Measurements from ENCODE around the gene TRIM65. TPM values are rescaled to one million over a fixed set of nuclear protein-coding genes. Genes with fewer than 3 reads are reported as not detected.
"Not testable (repeated sequence)": the region's sequence is repeated elsewhere in the genome, so short reads cannot be mapped to it uniquely, and the experiment has no call there.

The TRIM65 gene
- polyA plus RNA-seq, 3 donors, result 11.1 to 12.4 (median 11.3) TPM

DNA sequence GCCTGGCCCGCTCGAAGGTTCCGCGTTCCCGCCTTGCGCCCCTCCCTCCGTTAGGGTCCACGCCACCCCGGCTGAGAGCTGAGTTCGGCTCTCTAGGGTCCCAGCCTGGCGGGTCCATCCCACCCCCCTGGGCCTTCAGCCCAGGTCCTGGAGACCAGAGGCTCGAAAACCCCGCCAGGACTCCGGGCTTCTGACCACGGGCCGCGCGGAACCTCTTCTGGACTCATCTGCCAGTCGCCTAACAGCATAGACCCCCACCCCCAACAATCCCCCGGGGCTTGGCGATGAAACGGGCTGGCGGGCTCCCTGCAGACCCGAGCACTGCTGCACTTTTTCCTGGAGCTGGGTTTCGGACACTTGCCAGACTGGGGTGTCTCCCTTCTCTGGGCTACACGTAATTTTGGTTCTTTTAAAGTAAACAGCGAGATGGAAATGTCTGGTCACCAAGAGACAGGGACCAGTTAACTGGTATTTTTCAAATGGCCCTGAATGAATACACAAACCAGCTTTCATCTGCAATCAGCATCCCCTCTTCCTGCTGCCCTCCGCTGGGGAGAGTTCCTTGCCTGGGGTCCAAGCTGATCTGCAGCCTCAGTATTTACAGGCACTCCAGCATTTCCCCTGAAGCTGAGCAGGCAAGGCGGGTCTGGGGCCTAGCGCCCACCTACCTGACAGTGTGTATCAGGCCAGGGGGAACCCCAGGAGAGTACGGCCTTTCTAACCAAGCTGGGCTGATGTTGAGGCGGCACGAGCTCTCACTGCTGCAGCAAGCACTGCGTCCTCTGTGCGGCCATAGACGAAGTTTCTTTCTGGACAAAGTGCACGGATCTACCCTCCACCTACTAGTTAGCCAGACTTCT lies 639 bp upstream of the TRIM65 start:
- DNase-seq (ENCODE audit: low read depth in 3 of 3, low spot score in 2 of 3), result no peak

DNA sequence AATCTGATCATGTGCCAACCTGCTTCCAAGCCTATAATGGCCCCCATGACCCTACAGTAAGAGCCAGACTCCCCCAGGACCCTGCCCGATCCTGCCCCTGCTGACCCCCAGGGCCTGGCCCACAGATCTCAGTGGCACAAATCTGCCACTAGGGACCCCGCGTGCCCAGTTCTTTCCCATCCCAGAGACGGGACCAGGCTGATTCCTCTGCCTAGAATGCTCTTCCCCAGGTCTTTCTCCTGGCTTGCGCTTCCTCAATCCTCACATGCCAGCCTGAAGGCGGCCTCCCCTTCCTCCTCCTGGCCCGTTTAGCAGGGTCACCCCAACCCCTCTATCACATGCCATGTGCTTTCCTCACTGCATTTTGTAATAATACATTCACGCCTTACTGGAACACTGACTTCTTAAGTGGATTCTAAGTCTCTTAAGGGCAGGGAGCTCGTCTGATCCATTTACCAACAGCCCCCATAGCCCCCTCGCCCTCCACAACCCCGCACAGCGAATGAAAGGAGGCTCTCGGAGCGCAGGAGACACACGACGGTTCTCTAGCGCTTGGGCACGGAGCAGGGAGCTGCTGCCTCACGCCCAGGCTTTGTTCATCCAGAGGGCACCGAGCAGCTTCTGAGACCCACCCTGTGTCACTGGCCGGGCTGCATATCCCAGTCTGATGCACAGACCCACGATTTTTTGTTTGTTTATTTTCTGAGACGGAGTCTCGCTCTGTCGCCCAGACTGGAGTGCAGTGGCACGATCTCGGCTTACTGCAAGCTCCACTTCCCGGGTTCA lies 1.2 kb downstream of the TRIM65 start:
- DNase-seq (ENCODE audit: low read depth in 3 of 3, low spot score in 2 of 3), result no peak

- no peak for DNase-seq (ENCODE audit: low read depth in 3 of 3, low spot score in 2 of 3)
These were observed 2.6 kb downstream of the TRIM65 start for GRCh38 chr17:75894049-75894733.

- DNase-seq (ENCODE audit: low read depth in 3 of 3, low spot score in 2 of 3), result no peak
These were observed 3.3 kb downstream of the TRIM65 start for GRCh38 chr17:75893305-75894048.

DNA sequence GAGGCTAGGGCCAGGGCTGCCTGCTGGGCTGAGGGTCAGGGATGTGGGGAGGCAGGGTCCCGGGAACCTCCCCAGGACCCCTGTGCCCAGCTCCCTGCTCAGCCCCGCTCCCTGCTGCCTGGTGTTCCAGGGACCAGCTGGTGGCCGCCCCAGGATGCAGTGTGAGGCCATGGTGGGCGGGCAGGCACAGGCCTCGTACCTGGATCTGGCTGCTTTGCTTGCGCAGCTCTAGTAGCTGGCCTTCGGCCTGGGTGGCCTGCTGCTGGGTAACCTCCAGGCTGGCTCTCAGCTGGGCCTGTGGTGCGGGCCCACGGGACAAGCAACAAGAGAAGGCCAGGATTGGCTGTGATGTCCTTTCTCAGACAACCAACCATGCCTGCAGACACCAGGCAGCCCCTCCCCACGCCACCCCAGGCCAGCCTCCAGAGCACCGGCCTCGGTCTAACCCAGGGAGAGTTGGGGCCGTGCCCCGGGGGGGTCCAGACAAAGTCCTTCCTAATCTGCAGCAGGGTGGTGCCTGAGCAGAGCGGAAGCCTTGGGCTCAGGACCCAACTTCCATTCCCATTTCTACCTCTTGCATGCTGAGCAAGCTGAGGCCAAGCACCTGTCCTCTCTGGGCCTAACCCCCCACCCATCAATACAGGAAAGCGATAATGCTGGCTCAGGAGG lies 4.1 kb downstream of the TRIM65 start:
- no peak for DNase-seq (ENCODE audit: low read depth in 3 of 3, low spot score in 2 of 3)

- DNase-seq (ENCODE audit: low read depth in 3 of 3, low spot score in 2 of 3), result no peak
These were observed 4.9 kb downstream of the TRIM65 start for GRCh38 chr17:75891605-75892555.

GRCh38 chr17:75891022-75891604 lies 5.6 kb downstream of the TRIM65 start:
- DNase-seq (ENCODE audit: low read depth in 3 of 3, low spot score in 2 of 3), result no peak

DNA sequence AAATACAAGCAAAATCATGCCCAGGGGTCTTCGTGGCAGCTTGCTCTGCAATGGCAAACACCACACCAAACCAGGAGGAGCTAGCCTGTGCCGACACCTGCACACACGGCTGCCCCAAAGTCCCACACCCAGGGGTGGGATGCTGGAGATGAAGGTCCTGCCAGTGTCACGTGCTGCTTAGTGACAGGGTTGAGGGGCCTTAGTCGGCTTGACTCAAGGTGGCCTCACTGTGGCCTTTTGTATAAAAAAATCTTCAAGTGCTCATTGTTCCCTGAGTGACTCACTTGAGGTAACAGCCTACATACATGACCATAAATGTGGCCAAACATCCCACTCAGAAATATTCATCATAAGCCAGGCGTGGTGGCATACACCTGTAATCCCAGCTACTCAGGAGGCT lies 7.3 kb downstream of the TRIM65 start:
- DNase-seq (ENCODE audit: low read depth in 3 of 3, low spot score in 2 of 3), result no peak

GRCh38 chr17:75888484-75888883 lies 8.3 kb downstream of the TRIM65 start:
- DNase-seq (ENCODE audit: low read depth in 3 of 3, low spot score in 2 of 3), result no peak

GRCh38 chr17:75885860-75886259 lies 10.9 kb downstream of the TRIM65 start:
- DNase-seq (ENCODE audit: low read depth in 3 of 3, low spot score in 2 of 3), result not testable (repeated sequence)

DNA sequence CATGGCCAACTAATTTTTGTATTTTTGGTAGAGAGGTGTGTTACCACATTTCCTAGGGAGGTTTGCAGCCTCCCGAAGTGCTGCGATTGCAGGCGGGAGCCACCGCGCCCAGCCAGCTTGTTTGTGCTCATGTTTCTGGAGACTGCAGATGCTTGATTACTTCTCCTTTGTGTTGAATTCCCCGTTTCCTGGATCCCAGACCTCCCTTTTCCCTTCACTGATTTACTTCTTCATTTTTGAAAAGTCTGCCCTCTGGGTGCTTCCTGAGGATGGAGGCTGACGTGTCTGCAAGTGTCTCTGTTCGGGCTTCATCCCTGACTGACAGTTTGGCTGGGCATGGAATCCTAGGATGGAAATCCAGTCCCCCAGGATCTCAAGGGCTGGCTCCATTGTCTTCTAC lies 11.3 kb downstream of the TRIM65 start:
- DNase-seq (ENCODE audit: low read depth in 3 of 3, low spot score in 2 of 3), result no peak

DNA sequence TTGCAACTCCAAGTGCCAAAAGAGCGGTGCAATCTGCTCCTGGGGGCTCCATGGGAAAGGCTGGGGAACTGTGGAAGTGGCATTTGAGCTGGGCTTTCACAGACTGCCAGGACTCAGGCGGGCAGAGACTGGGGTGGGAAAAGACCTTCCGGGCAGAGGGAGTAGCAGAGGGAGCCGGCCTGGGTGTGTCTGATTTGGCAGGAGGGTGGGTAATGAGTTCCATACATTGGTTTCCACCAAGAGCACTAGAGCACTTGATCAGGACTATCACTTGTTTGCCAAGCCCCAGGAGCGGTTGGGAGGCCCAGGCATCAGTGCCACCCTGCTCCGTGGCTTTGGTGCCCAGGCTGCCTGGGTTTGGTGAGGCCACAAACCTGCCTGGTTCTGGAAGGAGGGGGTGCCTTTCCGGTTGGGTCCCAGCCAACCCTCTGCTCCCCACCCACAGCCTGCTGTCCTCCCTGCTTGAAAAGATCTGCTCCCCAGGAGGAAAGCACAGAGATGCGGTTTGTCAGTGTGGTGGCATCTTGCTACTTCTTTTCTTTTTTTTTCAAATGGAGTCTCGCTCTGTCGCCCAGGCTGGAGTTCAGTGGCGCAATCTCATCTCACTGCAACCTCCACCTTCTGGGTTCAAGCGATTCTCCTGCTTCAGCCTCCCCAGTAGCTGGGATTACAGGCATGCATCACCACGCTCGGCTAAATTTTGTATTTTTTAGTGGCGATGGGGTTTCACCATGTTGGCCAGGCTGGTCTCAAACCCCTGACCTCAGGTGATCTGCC lies 14.9 kb downstream of the TRIM65 start:
- DNase-seq (ENCODE audit: low read depth in 3 of 3, low spot score in 2 of 3), result no peak

DNA sequence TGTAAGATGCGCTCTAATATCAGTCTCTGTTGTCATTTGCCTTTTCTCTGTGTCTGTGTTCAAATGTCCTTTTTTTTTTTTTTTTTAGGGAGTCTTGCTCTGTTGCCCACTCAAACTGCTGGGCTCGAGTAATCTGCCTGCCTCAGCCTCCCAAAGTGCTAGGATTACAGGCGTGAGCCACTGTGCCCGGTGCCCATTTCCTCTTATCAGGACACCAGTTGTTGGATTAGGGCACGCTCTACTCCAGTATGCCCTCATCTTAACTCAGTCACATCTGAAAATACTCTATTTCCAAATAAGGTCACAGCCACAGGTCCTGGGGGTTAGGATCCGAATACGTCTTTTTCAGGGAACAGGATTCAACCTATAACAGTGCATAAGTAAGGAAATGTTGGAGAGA lies 16.5 kb downstream of the TRIM65 start:
- no peak for DNase-seq (ENCODE audit: low read depth in 3 of 3, low spot score in 2 of 3)

DNA sequence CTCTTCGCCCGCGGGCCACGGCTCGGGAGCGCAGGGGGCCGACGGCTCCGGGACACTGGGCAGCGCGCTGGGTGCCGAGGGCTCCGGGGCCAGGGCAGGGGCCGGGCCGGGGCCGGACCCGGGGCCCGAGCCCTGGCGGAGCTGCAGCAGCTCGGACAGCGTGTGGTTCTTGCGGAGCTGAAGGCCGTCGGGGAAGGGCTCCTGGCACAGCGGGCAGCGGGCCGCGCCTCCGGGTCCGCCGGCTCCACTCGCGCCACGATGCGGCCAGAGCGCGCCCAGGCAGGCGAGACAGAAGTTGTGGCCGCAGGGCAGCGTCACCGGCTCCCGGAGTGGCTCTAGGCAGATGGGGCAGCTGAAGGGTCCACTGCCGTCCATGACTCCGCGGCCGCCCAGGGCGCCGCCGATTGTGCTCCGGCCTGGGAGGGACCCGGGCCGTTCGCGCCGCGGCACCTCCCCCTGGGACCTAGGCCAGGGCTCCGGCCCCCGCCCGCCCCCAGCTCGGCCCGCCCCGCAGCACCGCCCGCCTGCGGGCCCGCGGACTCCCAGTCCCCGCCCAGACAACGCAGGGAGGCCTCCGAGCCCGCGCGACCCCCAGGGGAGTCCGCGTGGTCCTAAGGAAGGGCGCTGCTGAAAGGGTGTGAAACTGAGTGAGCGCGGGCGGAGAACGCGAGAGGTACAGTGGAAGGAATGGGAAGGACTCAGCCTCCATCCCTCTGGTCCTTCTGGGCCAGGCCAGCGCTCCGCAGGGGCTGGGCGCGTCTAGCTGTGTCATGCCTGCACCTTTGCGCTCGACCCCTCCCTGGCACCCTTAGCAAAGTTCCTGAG lies 18.4 kb downstream of the TRIM65 start, which contains the start of gene TRIM47:
TRIM47 (minus strand) TSS at position 408 of the 825 bp plus-strand sequence; CDS start at position 375, 33 bp downstream.
- no peak for DNase-seq (ENCODE audit: low read depth in 3 of 3, low spot score in 2 of 3)

DNA sequence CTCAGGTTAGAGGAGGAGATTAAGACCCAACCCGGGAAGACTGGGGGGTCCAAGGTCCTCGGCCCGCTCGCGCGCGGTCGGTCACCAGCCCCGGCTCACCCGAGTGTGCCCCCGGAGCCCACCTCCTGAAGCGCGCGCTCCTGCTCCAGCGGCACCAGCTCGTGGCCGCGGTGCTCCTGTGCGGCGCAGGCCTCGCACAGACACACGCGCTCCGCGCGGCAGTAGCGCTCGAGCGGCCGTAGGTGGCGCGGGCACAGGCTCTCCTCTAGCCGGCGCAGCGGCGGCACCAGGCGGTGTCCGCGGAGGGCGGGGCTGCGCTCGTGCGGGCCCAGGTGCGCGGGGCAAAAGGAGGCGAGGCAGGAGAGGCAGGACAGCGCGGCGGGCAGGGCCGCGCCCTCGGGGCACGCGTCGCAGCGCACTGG lies 19.0 kb downstream of the TRIM65 start:
- no peak for DNase-seq (ENCODE audit: low read depth in 3 of 3, low spot score in 2 of 3)

DNA sequence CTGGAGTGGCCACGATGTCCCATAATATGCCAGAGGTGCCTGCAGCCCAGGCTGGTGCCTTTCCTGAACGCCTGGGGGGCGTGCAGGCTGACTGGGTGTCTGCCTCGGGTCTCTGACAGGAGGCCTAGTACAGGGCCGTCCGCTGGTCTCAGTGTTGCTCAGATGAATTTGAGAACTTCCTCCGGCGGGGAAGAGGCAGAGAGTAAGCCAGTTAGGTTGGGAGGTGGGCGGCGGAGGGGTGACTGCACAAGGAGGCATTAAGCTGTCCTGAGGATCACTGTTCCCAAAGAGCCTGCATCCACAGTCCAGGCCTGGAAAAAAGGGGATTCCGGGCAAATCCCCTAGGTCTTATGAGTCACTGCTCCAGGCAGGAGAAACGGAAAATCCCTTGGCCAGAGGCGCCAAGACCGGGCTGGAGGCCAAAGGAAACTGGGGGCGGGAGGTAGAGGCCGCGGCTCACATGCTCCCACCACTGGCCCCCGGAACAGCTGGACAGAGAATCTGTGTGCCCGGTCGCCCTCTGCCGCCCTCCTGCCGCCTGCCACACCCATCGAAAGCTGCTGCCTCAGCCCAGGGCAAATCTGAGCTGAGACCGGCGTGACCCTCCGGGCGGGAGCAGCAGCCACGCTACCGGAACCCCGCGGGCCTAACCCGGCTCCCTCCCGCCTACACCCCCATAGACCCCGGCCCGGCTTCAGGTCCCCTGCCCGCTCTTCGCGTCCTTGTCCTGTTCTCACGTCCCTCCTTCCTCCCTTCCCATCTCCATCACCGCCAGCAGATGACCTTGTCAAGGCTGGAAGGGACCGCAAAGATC lies 19.6 kb downstream of the TRIM65 start:
- no peak for DNase-seq (ENCODE audit: low read depth in 3 of 3, low spot score in 2 of 3)

Data from right renal cortex interstitium (tissue), 3 donors.